Activated CD4-positive, alpha-beta memory T cell treated with anti-CD3 and anti-CD28 coated beads, Interleukin-2, amount 10 ng/mL, durations not matched to agents 7 days and 5 days (primary cell): ENCODE results near the gene FBXO24. TPM values are rescaled to one million over a fixed set of nuclear protein-coding genes. Genes with fewer than 3 reads are reported as not detected.

Experiments
- CTCF ChIA-PET: fragments of 350-600 bp; sonication (Branson Sonifier 250); formaldehyde crosslinking; loops from one replicate; lab custom pipeline; 2021; ENCODE audit warnings: antibody characterized with exemption, inconsistent platforms; lab: Charles Lee
- POLR2A ChIA-PET: fragments of 350-600 bp; sonication (Branson Sonifier 250); formaldehyde crosslinking; loops from one replicate; lab custom pipeline; 2021; ENCODE audit warnings: antibody characterized with exemption; lab: Charles Lee
- DNase-seq: peaks from one replicate; pipeline ENCODE4 v3.0.0-alpha.2; 2020
- H3K27ac Mint-ChIP-seq: one replicate; pipeline ENCODE4 v1.8.0; 2021; ENCODE audit warnings: mild to moderate bottlenecking, mixed read lengths
- H3K27me3 Mint-ChIP-seq: one replicate; pipeline ENCODE4 v1.8.0; 2021; ENCODE audit warnings: mixed read lengths
- H3K36me3 Mint-ChIP-seq: one replicate; pipeline ENCODE4 v1.8.0; 2021; ENCODE audit warnings: low read depth, mixed read lengths
- H3K4me1 Mint-ChIP-seq: one replicate; pipeline ENCODE4 v1.8.0; 2021; ENCODE audit warnings: mixed read lengths
- H3K4me3 Mint-ChIP-seq: one replicate; pipeline ENCODE4 v1.8.0; 2021; ENCODE audit warnings: mild to moderate bottlenecking, mixed read lengths
- H3K9me3 Mint-ChIP-seq: one replicate; pipeline ENCODE4 v1.8.0; 2021; ENCODE audit warnings: mixed read lengths
- total RNA-seq, 2 experiments: library from RNA; stranded (reverse); gene quantifications; one replicate each; pipeline ENCODE4 v1.2.3, GENCODE V29; 2021

The FBXO24 gene
- total RNA-seq, 2 experiments from 2014 or later = 1.8 to 2.7 TPM

- Mint-ChIP-seq H3K4me3 (peak overlapping the region; percentile 21), H3K9me3 (no peaks in the 10 kb centered on the region)
- CTCF ChIA-PET = interaction anchor here (0.7 to 1.6 kb wide), 4 partner anchors 9 to 137 kb away, joined by 3 to 8 read pairs (median 4); partner anchors contain the start of genes FBXO24, LRCH4 and POP7
Observed at GRCh38 chr7:100568896-100569844, 17.0 kb upstream of the FBXO24 start.

DNA sequence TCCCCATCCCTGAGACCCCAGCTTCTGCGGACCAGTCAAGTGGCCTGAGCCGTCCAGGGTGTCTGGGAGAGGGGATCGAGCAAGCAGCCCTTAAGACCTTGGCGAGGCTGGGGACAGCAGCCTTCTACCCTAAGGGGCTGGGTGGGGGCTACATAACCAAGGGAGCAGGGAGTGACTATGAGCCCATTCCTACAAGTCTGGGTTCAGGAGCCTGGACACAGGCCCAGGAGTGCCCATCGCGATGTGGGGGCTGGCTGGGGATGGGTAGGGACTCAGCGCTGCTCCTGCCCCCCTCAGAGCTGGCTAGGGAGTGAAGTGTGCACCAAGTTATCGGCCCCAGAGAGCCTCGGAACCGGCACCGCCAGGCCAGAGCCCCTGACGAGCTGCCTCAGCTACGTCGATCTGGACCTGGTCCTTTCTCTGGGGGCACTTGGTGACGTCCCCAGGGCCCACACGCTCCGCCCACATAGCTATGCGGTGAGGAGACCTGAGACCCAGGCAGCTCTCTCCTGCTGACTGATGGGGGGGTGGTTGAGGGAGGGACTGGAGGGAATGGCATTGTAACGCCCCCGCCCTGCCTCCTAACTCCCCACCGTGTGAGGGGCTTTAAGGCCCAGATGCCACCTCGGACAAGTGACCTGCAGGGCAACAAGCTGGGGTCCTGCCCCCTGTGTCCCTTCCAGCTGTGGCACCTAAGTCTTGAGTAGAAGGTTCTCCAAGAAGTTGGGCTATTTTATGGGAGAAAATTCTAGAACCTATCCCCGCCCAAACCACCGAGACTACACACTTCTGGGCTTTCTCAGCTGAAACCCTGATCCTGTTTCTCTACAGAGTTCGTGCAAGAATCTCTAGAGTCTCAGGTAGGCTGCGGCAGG lies 14.9 kb upstream of the FBXO24 start:
- ChIA-PET CTCF (interaction anchor here (0.8 to 1.6 kb wide), 3 partner anchors 11 to 89 kb away, joined by 3 to 4 read pairs (median 4); no protein-coding TSS in a partner anchor), POLR2A (interaction anchor here (0.8 to 2.0 kb wide), 12 partner anchors 10 to 116 kb away, joined by 3 to 23 read pairs (median 3); partner anchors contain the start of genes FBXO24 and LRCH4)
- peaks cover 21% of the 10 kb centered on the region for H3K36me3 Mint-ChIP-seq
- H3K27ac Mint-ChIP-seq = no peak overlapping the region
- H3K9me3 Mint-ChIP-seq = no peaks in the 10 kb centered on the region
- no peak for DNase-seq
- H3K4me3 Mint-ChIP-seq = no peak overlapping the region
- peaks cover 45% of the 10 kb centered on the region for H3K4me1 Mint-ChIP-seq
- H3K27me3 Mint-ChIP-seq = no peaks in the 10 kb centered on the region

More at GRCh38 chr7:100568896-100569844, 17.0 kb upstream of the FBXO24 start:
- DNase-seq = peak; percentile 54
- Mint-ChIP-seq H3K36me3 (peaks cover 9% of the 10 kb centered on the region), H3K27me3 (no peaks in the 10 kb centered on the region), H3K4me1 (peaks cover 45% of the 10 kb centered on the region), H3K27ac (peak overlapping the region; percentile 32)
- POLR2A ChIA-PET = interaction anchor here (0.7 to 1.8 kb wide), 7 partner anchors 14 to 136 kb away, joined by 3 to 10 read pairs (median 4); partner anchors contain the start of genes AGFG2, FBXO24, LRCH4 and POP7

GRCh38 chr7:100571829-100572116 lies 14.4 kb upstream of the FBXO24 start:
- no peaks in the 10 kb centered on the region for H3K27me3 Mint-ChIP-seq
- ChIA-PET POLR2A (interaction anchor here (1.0 to 2.0 kb wide), 9 partner anchors 12 to 117 kb away, joined by 3 to 23 read pairs (median 4); partner anchors contain the start of genes FBXO24 and LRCH4), CTCF (interaction anchor here (0.8 to 1.6 kb wide), 3 partner anchors 12 to 89 kb away, joined by 3 to 4 read pairs (median 4); no protein-coding TSS in a partner anchor)
- no peak overlapping the region for H3K4me3 Mint-ChIP-seq
- H3K4me1 Mint-ChIP-seq = peaks cover 45% of the 10 kb centered on the region
- H3K9me3 Mint-ChIP-seq = no peaks in the 10 kb centered on the region
- no peak for DNase-seq
- H3K27ac Mint-ChIP-seq = no peak overlapping the region
- H3K36me3 Mint-ChIP-seq = peaks cover 27% of the 10 kb centered on the region

DNA sequence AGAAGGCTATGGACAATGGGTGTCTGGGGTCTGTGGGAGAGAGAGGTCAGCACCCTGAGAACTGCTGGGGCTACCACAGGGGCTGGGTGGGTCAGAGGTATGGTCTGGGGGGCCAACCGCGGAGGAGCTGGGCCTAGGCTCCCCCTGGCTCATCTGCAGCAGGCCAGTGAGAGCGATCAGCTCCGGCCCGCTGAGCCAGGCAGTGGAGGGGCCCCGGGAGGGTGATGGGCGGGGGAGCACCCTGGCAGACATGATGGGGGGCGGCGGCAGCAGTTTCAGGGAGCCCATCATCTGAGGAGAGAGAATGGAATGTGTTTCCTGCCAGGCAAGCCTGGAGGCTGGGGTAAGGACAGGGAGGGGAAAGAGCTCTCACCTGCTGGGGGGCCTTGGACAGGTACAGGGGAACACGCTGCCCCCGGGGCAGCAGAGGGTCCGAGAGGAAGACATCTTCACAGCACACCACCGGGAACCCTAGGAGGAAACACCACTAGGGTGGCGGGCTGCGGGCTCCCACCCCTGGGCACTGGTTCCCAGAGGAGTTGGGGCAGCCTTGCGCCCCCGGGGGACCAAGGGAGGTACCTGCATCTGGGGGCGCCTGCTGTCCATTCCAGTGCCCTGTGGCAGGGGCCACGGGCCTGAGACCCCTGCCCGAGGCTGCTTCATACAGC lies 13.7 kb upstream of the FBXO24 start:
- CTCF ChIA-PET = no interaction called here
- POLR2A ChIA-PET = interaction anchor here (0.8 to 1.7 kb wide), 5 partner anchors 9 to 111 kb away, joined by 3 to 13 read pairs (median 3); no protein-coding TSS in a partner anchor
- H3K27ac Mint-ChIP-seq = no peak overlapping the region

DNA sequence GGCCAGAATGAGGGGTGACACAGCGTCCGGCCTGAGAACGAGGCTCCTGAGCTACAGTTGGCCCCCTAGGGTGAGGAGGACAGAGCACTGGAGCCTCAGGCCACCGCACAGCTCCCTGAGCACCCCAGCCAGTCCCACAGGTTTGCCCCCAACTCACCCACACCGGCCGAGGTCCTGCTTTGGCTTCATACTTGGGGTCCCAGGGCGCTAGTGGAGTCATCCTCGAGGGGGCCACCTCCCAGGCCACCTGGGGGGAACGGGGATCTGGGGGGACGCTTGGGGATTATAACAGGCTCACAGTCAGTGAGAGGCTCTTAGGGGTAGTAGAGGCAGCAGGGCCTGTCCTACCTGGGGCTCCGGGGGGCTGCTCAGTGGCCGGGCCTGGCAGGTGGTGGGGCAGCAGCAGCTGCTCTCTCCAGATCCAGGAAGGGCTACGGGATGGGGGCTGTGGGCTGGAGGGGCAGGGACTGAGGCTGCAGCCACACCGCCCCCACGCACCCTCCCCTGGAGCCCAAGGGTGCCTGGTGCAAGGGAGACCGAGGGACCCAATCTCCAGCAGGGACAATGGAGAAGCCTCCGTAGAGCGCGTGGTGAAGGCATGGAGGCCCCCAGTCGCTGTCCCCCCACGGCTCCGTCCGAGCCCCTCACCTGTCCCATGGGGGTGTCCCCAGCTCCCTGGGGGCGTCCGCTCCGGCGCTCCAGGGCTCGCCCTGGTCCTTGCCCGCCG lies 13.0 kb upstream of the FBXO24 start:
- peaks cover 34% of the 10 kb centered on the region for H3K4me1 Mint-ChIP-seq
- H3K9me3 Mint-ChIP-seq = no peaks in the 10 kb centered on the region
- H3K4me3 Mint-ChIP-seq = no peak overlapping the region
- H3K36me3 Mint-ChIP-seq = peaks cover 36% of the 10 kb centered on the region
- POLR2A ChIA-PET = interaction anchor here (0.8 to 1.7 kb wide), 4 partner anchors 8 to 110 kb away, joined by 3 to 13 read pairs (median 3); no protein-coding TSS in a partner anchor
- CTCF ChIA-PET = no interaction called here
- H3K27ac Mint-ChIP-seq = no peak overlapping the region
- no peaks in the 10 kb centered on the region for H3K27me3 Mint-ChIP-seq
- no peak for DNase-seq

More for the DNA sequence above, 13.7 kb upstream of the FBXO24 start:
- Mint-ChIP-seq H3K9me3 (no peaks in the 10 kb centered on the region), H3K4me1 (peaks cover 41% of the 10 kb centered on the region), H3K36me3 (peaks cover 30% of the 10 kb centered on the region), H3K4me3 (no peak overlapping the region), H3K27me3 (no peaks in the 10 kb centered on the region)
- DNase-seq = no peak

DNA sequence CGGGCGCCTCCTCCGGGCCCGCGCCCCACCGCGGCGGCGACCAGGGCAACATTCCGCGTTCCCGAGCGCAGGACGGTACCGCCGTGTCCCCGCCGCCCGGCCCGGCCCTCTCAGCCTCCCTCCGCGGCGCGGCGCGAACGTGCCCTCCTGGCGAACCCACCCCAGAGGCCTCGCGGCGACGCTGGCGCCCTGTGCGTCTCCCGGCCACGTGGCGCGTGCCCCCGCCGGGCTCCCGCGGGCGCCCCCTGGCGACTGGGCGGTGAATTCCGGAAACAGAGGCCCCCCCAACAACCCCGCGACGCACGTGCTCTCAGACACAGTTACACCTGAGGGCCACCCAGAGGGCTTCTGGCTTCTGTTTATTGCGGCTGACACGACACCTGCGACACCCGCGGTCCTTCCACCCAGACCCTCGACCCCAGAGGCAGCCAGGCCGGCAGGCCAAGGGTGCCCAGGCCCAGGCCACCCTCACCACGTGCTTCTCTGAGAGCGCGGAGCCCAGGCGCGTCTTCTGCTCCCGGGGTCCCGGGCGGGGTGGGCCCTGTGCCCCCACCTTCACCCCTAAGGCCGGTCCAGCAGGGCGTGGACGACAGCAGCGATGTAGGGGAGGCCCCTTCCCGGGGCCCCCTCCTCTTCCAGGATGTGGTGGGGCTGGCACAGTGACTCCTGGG lies 12.3 kb upstream of the FBXO24 start, which contains the start of gene SAP25:
TSS of gene SAP25 (minus strand) at position 210 of the 671 bp plus-strand sequence. CDS start at position 52, 158 bp downstream.
- no peak within 1 kb of the TSS for H3K4me3 Mint-ChIP-seq
- DNase-seq = no peak
- no peak within 1 kb of the TSS for H3K27ac Mint-ChIP-seq
- H3K9me3 Mint-ChIP-seq = no peaks in the 10 kb centered on the region
- POLR2A ChIA-PET = interaction anchor here (1.7 kb wide), 1 partner anchor 10 kb away, joined by 13 read pairs; no protein-coding TSS in a partner anchor
- CTCF ChIA-PET = no interaction called here
- peaks cover 44% of the 10 kb centered on the region for H3K36me3 Mint-ChIP-seq
- peaks cover 28% of the 10 kb centered on the region for H3K4me1 Mint-ChIP-seq
- no peaks in the 10 kb centered on the region for H3K27me3 Mint-ChIP-seq

- Mint-ChIP-seq H3K36me3 (peaks cover 47% of the 10 kb centered on the region), H3K4me3 (no peak overlapping the region), H3K27me3 (no peaks in the 10 kb centered on the region), H3K4me1 (peaks cover 21% of the 10 kb centered on the region), H3K27ac (no peak overlapping the region), H3K9me3 (no peaks in the 10 kb centered on the region)
- no peak for DNase-seq
- POLR2A ChIA-PET = no interaction called here
- CTCF ChIA-PET = no interaction called here
Observed at GRCh38 chr7:100574362-100575205, 11.5 kb upstream of the FBXO24 start.

GRCh38 chr7:100575206-100575631 lies 10.9 kb upstream of the FBXO24 start:
- Mint-ChIP-seq H3K36me3 (peaks cover 47% of the 10 kb centered on the region), H3K4me3 (no peak overlapping the region), H3K4me1 (peaks cover 15% of the 10 kb centered on the region), H3K9me3 (no peaks in the 10 kb centered on the region), H3K27me3 (no peaks in the 10 kb centered on the region), H3K27ac (no peak overlapping the region)
- POLR2A ChIA-PET = no interaction called here
- DNase-seq = no peak
- CTCF ChIA-PET = no interaction called here

DNA sequence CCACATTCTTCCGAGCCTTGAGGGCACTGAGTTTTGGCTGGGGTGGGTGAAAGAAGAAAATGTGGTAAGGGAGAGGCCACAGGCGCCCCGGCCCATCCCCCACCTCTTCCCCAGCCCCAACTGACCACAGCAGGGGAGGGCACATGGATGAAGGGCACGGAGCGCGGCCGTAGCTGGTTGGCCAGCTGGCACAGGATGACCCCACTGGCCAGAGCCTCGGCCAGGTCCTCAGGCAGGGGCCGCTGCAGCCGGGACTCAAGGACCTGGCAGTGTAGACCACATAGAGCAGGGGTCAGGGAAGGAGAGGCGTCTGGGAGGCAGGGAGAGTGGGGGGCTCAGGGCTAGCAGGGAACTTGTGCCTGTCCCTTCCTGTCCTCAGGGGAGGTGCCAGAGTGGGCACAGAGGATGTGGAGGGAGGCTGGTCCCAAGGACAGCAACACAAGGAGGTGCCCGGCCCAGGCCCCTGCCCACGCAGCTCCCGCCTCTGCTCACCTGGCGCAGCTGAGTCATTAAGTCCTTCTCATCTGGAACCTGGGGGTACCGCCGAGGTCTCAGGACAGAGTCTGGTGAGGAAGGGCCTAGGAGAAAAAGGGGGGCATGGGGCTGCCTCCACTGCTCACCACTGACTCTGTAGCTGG lies 10.3 kb upstream of the FBXO24 start:
- POLR2A ChIA-PET = no interaction called here

GRCh38 chr7:100576384-100576993 lies 9.6 kb upstream of the FBXO24 start:
- ChIA-PET POLR2A (no interaction called here), CTCF (no interaction called here)
- Mint-ChIP-seq H3K36me3 (peaks cover 47% of the 10 kb centered on the region), H3K9me3 (no peaks in the 10 kb centered on the region), H3K27me3 (no peaks in the 10 kb centered on the region), H3K27ac (no peak overlapping the region), H3K4me1 (peaks cover 5% of the 10 kb centered on the region), H3K4me3 (no peak overlapping the region)
- DNase-seq = no peak

More for the DNA sequence above, 10.3 kb upstream of the FBXO24 start:
- Mint-ChIP-seq H3K36me3 (peaks cover 47% of the 10 kb centered on the region), H3K4me3 (no peak overlapping the region), H3K9me3 (no peaks in the 10 kb centered on the region), H3K27me3 (no peaks in the 10 kb centered on the region), H3K4me1 (peaks cover 10% of the 10 kb centered on the region), H3K27ac (no peak overlapping the region)
- DNase-seq = no peak
- CTCF ChIA-PET = no interaction called here
